HEK293 (cell line): ENCODE measurements around the gene BRWD1.

Experiments used
- CTCF ChIA-PET: fragments of 350-600 bp; formaldehyde crosslinking; extraction: SDS; loops from one replicate; lab custom pipeline; 2021; ENCODE audit warnings: antibody characterized with exemption; lab: Yijun Ruan, JAX
- POLR2A ChIA-PET: fragments of 300-600 bp; formaldehyde crosslinking; extraction: SDS; loops from one replicate; lab custom pipeline; 2020; ENCODE audit warnings: antibody characterized with exemption, inconsistent platforms; lab: Yijun Ruan, JAX
- H3K27ac ChIP-seq: fragments of 200-500 bp; sonication (Bioruptor generic); 2 replicates; pipeline ENCODE4 v1.5.1; 2014; ENCODE audit warnings: low read depth, low read length, control low read depth, inconsistent platforms; ENCODE audit errors: extremely low read depth
- H3K36me3 ChIP-seq, 2 experiments: fragments of 200-500 bp in 1 of 2; sonication (Bioruptor generic) in 1 of 2; 1 replicate in 1 of 2; 2 replicates in 1 of 2; pipeline ENCODE4 v1.5.1; 2014 to 2017; ENCODE audit warnings: inconsistent platforms in 2 of 2, low read length in 2 of 2; ENCODE audit not compliant: control insufficient read depth in 2 of 2, insufficient read depth in 1 of 2
- H3K4me1 ChIP-seq: fragments of 200-500 bp; sonication (Bioruptor generic); 2 replicates; pipeline ENCODE4 v1.5.1; 2014; ENCODE audit warnings: mild to moderate bottlenecking, low read length, inconsistent platforms; ENCODE audit not compliant: control insufficient read depth, insufficient read depth
- H3K4me3 ChIP-seq: 2 replicates; pipeline ENCODE4 v1.5.1; 2011; ENCODE audit warnings: low read depth, mild to moderate bottlenecking, control low read depth, low read length, moderate library complexity
- H3K9me3 ChIP-seq: fragments of 200-500 bp; sonication (Bioruptor generic); 2 replicates; pipeline ENCODE4 v1.5.1; 2014; ENCODE audit warnings: low read depth, low read length, inconsistent platforms; ENCODE audit not compliant: control insufficient read depth, insufficient read depth
- EGR2 ChIP-seq: fragments of 450-650 bp; formaldehyde crosslinking; IDR thresholded peaks from 2 replicates; pipeline ENCODE4 v1.5.1; 2016; ENCODE audit warnings: low read depth, missing biosample characterization, missing genetic modification characterization
- ELK4 ChIP-seq: IDR thresholded peaks from 2 replicates; pipeline ENCODE4 v1.6.1; 2011; ENCODE audit warnings: mild to moderate bottlenecking, low read depth, low read length, borderline replicate concordance
- GLIS1 ChIP-seq: fragments of 450-650 bp; formaldehyde crosslinking; IDR thresholded peaks from 2 replicates; pipeline ENCODE4 v1.5.1; 2016; ENCODE audit warnings: missing biosample characterization, missing genetic modification characterization
- KLF17 ChIP-seq: fragments of 450-650 bp; formaldehyde crosslinking; IDR thresholded peaks from 2 replicates; pipeline ENCODE4 v1.5.1; 2016; ENCODE audit warnings: missing biosample characterization, missing genetic modification characterization
- KLF9 ChIP-seq: fragments of 450-650 bp; formaldehyde crosslinking; IDR thresholded peaks from 2 replicates; pipeline ENCODE4 v1.5.1; 2016; ENCODE audit warnings: missing biosample characterization, missing genetic modification characterization, low read depth
- MYNN ChIP-seq: fragments of 450-650 bp; formaldehyde crosslinking; IDR thresholded peaks from 2 replicates; pipeline ENCODE4 v1.5.1; 2016; ENCODE audit warnings: missing biosample characterization, missing genetic modification characterization, borderline replicate concordance
- SCRT2 ChIP-seq: fragments of 450-650 bp; formaldehyde crosslinking; IDR thresholded peaks from 2 replicates; pipeline ENCODE4 v1.5.1; 2016; ENCODE audit warnings: missing biosample characterization, missing genetic modification characterization
- SETDB1 ChIP-seq: IDR thresholded peaks from one replicate; pipeline ENCODE4 v1.6.1; 2017; ENCODE audit warnings: mild to moderate bottlenecking, low read length, moderate library complexity, mixed read lengths; ENCODE audit not compliant: insufficient read length
- SP3 ChIP-seq: fragments of 450-650 bp; formaldehyde crosslinking; IDR thresholded peaks from 2 replicates; pipeline ENCODE4 v1.5.1; 2016; ENCODE audit warnings: missing biosample characterization, missing genetic modification characterization
- ZBTB17 ChIP-seq: fragments of 450-650 bp; formaldehyde crosslinking; IDR thresholded peaks from 2 replicates; pipeline ENCODE4 v1.5.1; 2016; ENCODE audit warnings: missing biosample characterization, missing genetic modification characterization
- ZBTB20 ChIP-seq: fragments of 450-650 bp; formaldehyde crosslinking; IDR thresholded peaks from 2 replicates; pipeline ENCODE4 v1.5.1; 2016; ENCODE audit warnings: missing biosample characterization, missing genetic modification characterization
- ZBTB21 ChIP-seq: fragments of 450-650 bp; formaldehyde crosslinking; IDR thresholded peaks from 2 replicates; pipeline ENCODE4 v1.5.1; 2017; ENCODE audit warnings: missing biosample characterization, missing genetic modification characterization
- ZFP41 ChIP-seq: fragments of 450-650 bp; formaldehyde crosslinking; IDR thresholded peaks from 2 replicates; pipeline ENCODE4 v1.5.1; 2016; ENCODE audit warnings: missing biosample characterization, missing genetic modification characterization, borderline replicate concordance
- ZNF10 ChIP-seq: fragments of 450-650 bp; formaldehyde crosslinking; IDR thresholded peaks from 2 replicates; pipeline ENCODE4 v1.5.1; 2017; ENCODE audit warnings: missing biosample characterization, missing genetic modification characterization
- ZNF202 ChIP-seq: fragments of 450-650 bp; formaldehyde crosslinking; IDR thresholded peaks from 2 replicates; pipeline ENCODE4 v1.5.1; 2016; ENCODE audit warnings: missing biosample characterization, missing genetic modification characterization, borderline replicate concordance
- ZNF24 ChIP-seq: fragments of 450-650 bp; formaldehyde crosslinking; IDR thresholded peaks from 2 replicates; pipeline ENCODE4 v1.5.1; 2016; ENCODE audit warnings: missing biosample characterization, missing genetic modification characterization
- ZNF354C ChIP-seq: fragments of 450-650 bp; formaldehyde crosslinking; IDR thresholded peaks from 2 replicates; pipeline ENCODE4 v1.5.1; 2016; ENCODE audit warnings: missing biosample characterization, missing genetic modification characterization, low read depth, borderline replicate concordance
- ZNF37A ChIP-seq: fragments of 450-650 bp; IDR thresholded peaks from 2 replicates; pipeline ENCODE4 v1.5.1; 2018; ENCODE audit warnings: missing biosample characterization, missing genetic modification characterization
- ZNF416 ChIP-seq: fragments of 450-650 bp; formaldehyde crosslinking; IDR thresholded peaks from 2 replicates; pipeline ENCODE4 v1.5.1; 2016; ENCODE audit warnings: missing biosample characterization, missing genetic modification characterization
- ZNF580 ChIP-seq: fragments of 450-650 bp; formaldehyde crosslinking; IDR thresholded peaks from 2 replicates; pipeline ENCODE4 v1.5.1; 2016; ENCODE audit warnings: missing biosample characterization, missing genetic modification characterization
- ZNF600 ChIP-seq: fragments of 450-650 bp; formaldehyde crosslinking; IDR thresholded peaks from 2 replicates; pipeline ENCODE4 v1.5.1; 2016; ENCODE audit warnings: missing biosample characterization, missing genetic modification characterization
- ZNF610 ChIP-seq: fragments of 450-650 bp; formaldehyde crosslinking; IDR thresholded peaks from 2 replicates; pipeline ENCODE4 v1.5.1; 2016; ENCODE audit warnings: missing biosample characterization, missing genetic modification characterization, borderline replicate concordance
- ZNF629 ChIP-seq: fragments of 450-650 bp; formaldehyde crosslinking; IDR thresholded peaks from 2 replicates; pipeline ENCODE4 v1.5.1; 2017; ENCODE audit warnings: missing biosample characterization, missing genetic modification characterization
- ZNF768 ChIP-seq: fragments of 450-650 bp; formaldehyde crosslinking; IDR thresholded peaks from 2 replicates; pipeline ENCODE4 v1.5.1; 2018; ENCODE audit warnings: missing biosample characterization, mild to moderate bottlenecking, missing genetic modification characterization
- ZNF830 ChIP-seq: fragments of 450-650 bp; IDR thresholded peaks from 2 replicates; pipeline ENCODE4 v1.5.0; 2018; ENCODE audit warnings: missing biosample characterization, missing genetic modification characterization, low read depth, mild to moderate bottlenecking, moderate library complexity
- TF ChIP-seq, protein P1 (sequence below): fragments of 450-650 bp; formaldehyde crosslinking; IDR thresholded peaks from 2 replicates; pipeline ENCODE4 v1.5.1; 2017; ENCODE audit warnings: missing biosample characterization, missing genetic modification characterization
- TF ChIP-seq, protein P2 (sequence below): fragments of 450-650 bp; formaldehyde crosslinking; IDR thresholded peaks from 2 replicates; pipeline ENCODE4 v1.5.1; 2016; ENCODE audit warnings: missing biosample characterization, missing genetic modification characterization
- TF ChIP-seq, protein P3 (sequence below): fragments of 450-650 bp; formaldehyde crosslinking; IDR thresholded peaks from 2 replicates; pipeline ENCODE4 v1.5.1; 2017; ENCODE audit warnings: missing biosample characterization, missing genetic modification characterization

The BRWD1 gene

DNA sequence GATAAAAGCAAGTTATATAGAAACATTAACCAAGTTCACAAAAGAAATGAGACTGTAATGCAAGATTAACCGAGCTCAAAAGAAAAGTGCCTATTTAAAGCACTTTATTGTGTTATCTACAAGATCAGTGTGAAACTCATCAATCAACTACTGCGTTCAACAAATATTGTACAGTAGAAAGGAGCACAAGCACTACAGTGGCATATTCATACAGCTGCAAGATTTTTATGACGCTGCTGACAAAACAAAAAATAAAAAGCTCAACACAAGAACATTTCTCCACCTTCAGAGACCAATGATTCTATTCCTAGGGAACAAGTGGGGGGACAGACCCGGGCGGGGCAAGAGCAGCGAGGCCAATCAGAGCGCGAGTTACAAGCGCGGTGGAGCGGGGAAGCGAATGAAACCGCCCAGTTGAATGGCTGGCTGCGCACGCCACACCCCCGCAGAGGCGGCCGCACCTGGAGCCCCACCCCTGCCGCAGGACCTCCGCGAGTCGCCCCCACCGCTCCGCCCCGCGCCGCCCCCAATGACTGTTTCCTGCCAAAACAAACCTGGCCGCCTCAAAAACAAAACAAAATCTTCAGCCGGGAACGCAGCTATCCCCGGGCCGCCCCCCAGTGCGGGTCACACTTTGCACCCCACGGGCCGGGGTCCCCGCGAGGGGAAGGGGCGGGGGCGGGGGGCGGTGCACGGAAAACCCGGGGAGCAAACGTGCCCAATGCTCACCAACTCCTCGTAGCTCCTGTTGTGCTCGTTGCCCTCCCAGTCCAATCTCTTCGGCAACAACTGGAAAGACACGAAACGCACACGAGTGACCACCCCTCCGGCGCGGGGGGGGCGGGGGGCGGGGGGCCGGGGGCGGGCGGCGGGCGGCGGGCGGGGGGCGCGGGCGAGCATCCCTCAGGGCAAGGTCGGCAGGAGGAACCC, 1.1 kb downstream of the BRWD1 start:
- peaks cover 31 to 34% of the 10 kb centered on the region in 2 experiments for H3K36me3 ChIP-seq
- no peaks in the 10 kb centered on the region for H3K9me3 ChIP-seq
- peak overlapping the region; percentile 78 for H3K4me3 ChIP-seq
- CTCF ChIA-PET = interaction anchor here (0.9 to 1.0 kb wide), 2 partner anchors 75 to 128 kb away, joined by 3 read pairs; no protein-coding TSS in a partner anchor
- POLR2A ChIA-PET = interaction anchor here (0.6 to 6.8 kb wide), 17 partner anchors 11 to 137 kb away, joined by 3 to 79 read pairs (median 5); partner anchors contain the start of genes HMGN1 and PSMG1
- peaks cover 6% of the 10 kb centered on the region; the same call in 1 of the 2 replicates for H3K4me1 ChIP-seq
- H3K27ac ChIP-seq = peak overlapping the region; percentile 81; the same call in 1 of the 2 replicates
- TF ChIP-seq ZFP41 (tag by site-specific recombination) (no peak), ZNF629 (tag by site-specific recombination) (peak; percentile 63), KLF17 (tag by site-specific recombination) (peak; percentile 60; the same call in 1 of the 2 replicates), ZNF354C (tag by site-specific recombination) (no peak), MYNN (tag by site-specific recombination) (no peak), ZNF830 (tag by site-specific recombination) (no peak), SCRT2 (tag by site-specific recombination) (peak; percentile 98), ZBTB20 (tag by site-specific recombination) (peak; percentile 27; the same call in 1 of the 2 replicates), ZNF610 (tag by site-specific recombination) (no peak), SETDB1 (no peak), ELK4 (no peak), ZNF600 (tag by site-specific recombination) (no peak), ZBTB17 (tag by site-specific recombination) (0 out of 2 replicates have a peak, but pooled peaks have one; percentile 21), ZNF202 (no peak), ZBTB21 (tag by site-specific recombination) (peak; percentile 42; the same call in 1 of the 2 replicates), ZNF580 (tag by site-specific recombination) (no peak), SP3 (tag by site-specific recombination) (peak; percentile 99), ZNF10 (tag by site-specific recombination) (0 out of 2 replicates have a peak, but pooled peaks have one; percentile 10), ZNF24 (tag by site-specific recombination) (no peak), ZNF416 (tag by site-specific recombination) (no peak), KLF9 (tag by site-specific recombination) (peak; percentile 92), EGR2 (tag by site-specific recombination) (peak; percentile 92), ZNF37A (tag by site-specific recombination) (no peak), ZNF768 (tag by site-specific recombination) (no peak), GLIS1 (peak; percentile 92)
- TF ChIP-seq, protein P1, sequence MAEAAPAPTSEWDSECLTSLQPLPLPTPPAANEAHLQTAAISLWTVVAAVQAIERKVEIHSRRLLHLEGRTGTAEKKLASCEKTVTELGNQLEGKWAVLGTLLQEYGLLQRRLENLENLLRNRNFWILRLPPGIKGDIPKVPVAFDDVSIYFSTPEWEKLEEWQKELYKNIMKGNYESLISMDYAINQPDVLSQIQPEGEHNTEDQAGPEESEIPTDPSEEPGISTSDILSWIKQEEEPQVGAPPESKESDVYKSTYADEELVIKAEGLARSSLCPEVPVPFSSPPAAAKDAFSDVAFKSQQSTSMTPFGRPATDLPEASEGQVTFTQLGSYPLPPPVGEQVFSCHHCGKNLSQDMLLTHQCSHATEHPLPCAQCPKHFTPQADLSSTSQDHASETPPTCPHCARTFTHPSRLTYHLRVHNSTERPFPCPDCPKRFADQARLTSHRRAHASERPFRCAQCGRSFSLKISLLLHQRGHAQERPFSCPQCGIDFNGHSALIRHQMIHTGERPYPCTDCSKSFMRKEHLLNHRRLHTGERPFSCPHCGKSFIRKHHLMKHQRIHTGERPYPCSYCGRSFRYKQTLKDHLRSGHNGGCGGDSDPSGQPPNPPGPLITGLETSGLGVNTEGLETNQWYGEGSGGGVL (tag by site-specific recombination) = peak; percentile 54
- TF ChIP-seq, protein P2, sequence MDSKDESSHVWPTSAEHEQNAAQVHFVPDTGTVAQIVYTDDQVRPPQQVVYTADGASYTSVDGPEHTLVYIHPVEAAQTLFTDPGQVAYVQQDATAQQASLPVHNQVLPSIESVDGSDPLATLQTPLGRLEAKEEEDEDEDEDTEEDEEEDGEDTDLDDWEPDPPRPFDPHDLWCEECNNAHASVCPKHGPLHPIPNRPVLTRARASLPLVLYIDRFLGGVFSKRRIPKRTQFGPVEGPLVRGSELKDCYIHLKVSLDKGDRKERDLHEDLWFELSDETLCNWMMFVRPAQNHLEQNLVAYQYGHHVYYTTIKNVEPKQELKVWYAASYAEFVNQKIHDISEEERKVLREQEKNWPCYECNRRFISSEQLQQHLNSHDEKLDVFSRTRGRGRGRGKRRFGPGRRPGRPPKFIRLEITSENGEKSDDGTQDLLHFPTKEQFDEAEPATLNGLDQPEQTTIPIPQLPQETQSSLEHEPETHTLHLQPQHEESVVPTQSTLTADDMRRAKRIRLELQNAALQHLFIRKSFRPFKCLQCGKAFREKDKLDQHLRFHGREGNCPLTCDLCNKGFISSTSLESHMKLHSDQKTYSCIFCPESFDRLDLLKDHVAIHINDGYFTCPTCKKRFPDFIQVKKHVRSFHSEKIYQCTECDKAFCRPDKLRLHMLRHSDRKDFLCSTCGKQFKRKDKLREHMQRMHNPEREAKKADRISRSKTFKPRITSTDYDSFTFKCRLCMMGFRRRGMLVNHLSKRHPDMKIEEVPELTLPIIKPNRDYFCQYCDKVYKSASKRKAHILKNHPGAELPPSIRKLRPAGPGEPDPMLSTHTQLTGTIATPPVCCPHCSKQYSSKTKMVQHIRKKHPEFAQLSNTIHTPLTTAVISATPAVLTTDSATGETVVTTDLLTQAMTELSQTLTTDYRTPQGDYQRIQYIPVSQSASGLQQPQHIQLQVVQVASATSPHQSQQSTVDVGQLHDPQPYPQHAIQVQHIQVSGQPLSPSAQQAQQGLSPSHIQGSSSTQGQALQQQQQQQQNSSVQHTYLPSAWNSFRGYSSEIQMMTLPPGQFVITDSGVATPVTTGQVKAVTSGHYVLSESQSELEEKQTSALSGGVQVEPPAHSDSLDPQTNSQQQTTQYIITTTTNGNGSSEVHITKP (tag by site-specific recombination) = peak; percentile 58
- TF ChIP-seq, protein P3, sequence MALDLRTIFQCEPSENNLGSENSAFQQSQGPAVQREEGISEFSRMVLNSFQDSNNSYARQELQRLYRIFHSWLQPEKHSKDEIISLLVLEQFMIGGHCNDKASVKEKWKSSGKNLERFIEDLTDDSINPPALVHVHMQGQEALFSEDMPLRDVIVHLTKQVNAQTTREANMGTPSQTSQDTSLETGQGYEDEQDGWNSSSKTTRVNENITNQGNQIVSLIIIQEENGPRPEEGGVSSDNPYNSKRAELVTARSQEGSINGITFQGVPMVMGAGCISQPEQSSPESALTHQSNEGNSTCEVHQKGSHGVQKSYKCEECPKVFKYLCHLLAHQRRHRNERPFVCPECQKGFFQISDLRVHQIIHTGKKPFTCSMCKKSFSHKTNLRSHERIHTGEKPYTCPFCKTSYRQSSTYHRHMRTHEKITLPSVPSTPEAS = no peak
